GM12892 (cell line): Measurements from ENCODE around the gene MIF.
A peak's percentile ranks its signal among the peaks of the same experiment; 100 is the strongest.

ENCODE experiments used
- DNase-seq: peaks from one replicate; pipeline ENCODE4 v3.0.0; 2011; ENCODE audit not compliant: insufficient read length
- FAIRE-seq: peaks from 2 replicates; lab custom pipeline; 2011; peaks lifted over from hg19 to GRCh38; lab: Jason Lieb, UNC
- POLR2A ChIP-seq: IDR thresholded peaks from 2 replicates; pipeline ENCODE4 v1.6.1; 2011; ENCODE audit warnings: low read depth, low read length, control low read depth
- POLR2AphosphoS5 ChIP-seq: IDR thresholded peaks from 2 replicates; pipeline ENCODE4 v1.6.1; 2011; ENCODE audit warnings: low read depth, low read length, control low read depth
- TAF1 ChIP-seq: IDR thresholded peaks from 2 replicates; pipeline ENCODE4 v1.6.1; 2011; ENCODE audit warnings: low read depth, mild to moderate bottlenecking, control low read depth, low read length, borderline replicate concordance

The MIF gene

GRCh38 chr22:23883658-23884057 is 10.5 kb upstream of the MIF start:
- TF ChIP-seq POLR2AphosphoS5 (no peak), POLR2A (no peak), TAF1 (no peak)
- no peak for FAIRE-seq

GRCh38 chr22:23884140-23884539 is 10.0 kb upstream of the MIF start:
- FAIRE-seq = no peak
- TF ChIP-seq TAF1 = no peak
- no peak for TF ChIP-seq POLR2AphosphoS5
- TF ChIP-seq POLR2A = no peak
- no peak for DNase-seq

More at GRCh38 chr22:23883658-23884057, 10.5 kb upstream of the MIF start:
- no peak for DNase-seq

GRCh38 chr22:23888615-23889401 is 5.4 kb upstream of the MIF start:
- no peak for DNase-seq
- no peak for FAIRE-seq
- TF ChIP-seq POLR2AphosphoS5 (no peak), POLR2A (no peak), TAF1 (no peak)

- FAIRE-seq = no peak
- TF ChIP-seq POLR2AphosphoS5 (no peak), POLR2A (no peak), TAF1 (no peak)
- DNase-seq = no peak
Measured at GRCh38 chr22:23889620-23890019, 4.6 kb upstream of the MIF start.

GRCh38 chr22:23891726-23892125 is 2.5 kb upstream of the MIF start:
- TF ChIP-seq POLR2A (no peak), TAF1 (no peak), POLR2AphosphoS5 (no peak)
- DNase-seq (no peak), FAIRE-seq (no peak)

GRCh38 chr22:23892130-23892529 is 2.1 kb upstream of the MIF start:
- TF ChIP-seq POLR2A = no peak
- TF ChIP-seq TAF1 = no peak
- TF ChIP-seq POLR2AphosphoS5 = no peak
- no peak for DNase-seq
- no peak for FAIRE-seq

- TF ChIP-seq POLR2AphosphoS5 (no peak), POLR2A (no peak), TAF1 (no peak)
- FAIRE-seq = no peak
- DNase-seq = no peak
Measured at GRCh38 chr22:23892706-23893105, 1.5 kb upstream of the MIF start.

GRCh38 chr22:23893121-23893944 is 850 bp upstream of the MIF start:
- TF ChIP-seq POLR2A = no peak
- TF ChIP-seq POLR2AphosphoS5 = no peak
- TF ChIP-seq TAF1 = no peak
- DNase-seq (no peak), FAIRE-seq (no peak)

GRCh38 chr22:23894710-23895598 is 771 bp downstream of the MIF start:
- TF ChIP-seq POLR2A (0 out of 2 replicates have a peak, but pooled peaks have one; percentile 38), TAF1 (no peak), POLR2AphosphoS5 (peak; percentile 38; the same call in 1 of the 2 replicates)
- FAIRE-seq = peak; percentile 88
- DNase-seq = peak; percentile 82

GRCh38 chr22:23895599-23896144 is 1.5 kb downstream of the MIF start:
- TF ChIP-seq POLR2A (no peak), TAF1 (no peak), POLR2AphosphoS5 (no peak)
- no peak for DNase-seq

GRCh38 chr22:23896166-23896522 is 2.0 kb downstream of the MIF start:
- DNase-seq = no peak
- TF ChIP-seq POLR2AphosphoS5 (no peak), TAF1 (no peak), POLR2A (no peak)
- FAIRE-seq = no peak

More at GRCh38 chr22:23895599-23896144, 1.5 kb downstream of the MIF start:
- FAIRE-seq = no peak
